Activated CD4-positive, alpha-beta T cell treated with anti-CD3 and anti-CD28 coated beads, Interleukin-2, Interleukin-4, amounts not matched to agents 100 ng/mL and 50 ng/mL, durations not matched to agents 16 hours and 8 hours (primary cell): ENCODE results near the gene HOXD4.

Experiments used
- DNase-seq: peaks from one replicate; pipeline ENCODE4 v3.0.0-alpha.2; 2020; ENCODE audit warnings: low spot score

Gene HOXD4

GRCh38 chr2:176139661-176140512 lies 11.5 kb upstream of the HOXD4 start:
- no peak for DNase-seq

- peak; percentile 58 for DNase-seq
These were observed 10.6 kb upstream of the HOXD4 start for GRCh38 chr2:176140513-176141317.

GRCh38 chr2:176142281-176142680 lies 9.1 kb upstream of the HOXD4 start:
- no peak for DNase-seq

GRCh38 chr2:176145085-176145969 lies 6.0 kb upstream of the HOXD4 start:
- no peak for DNase-seq

GRCh38 chr2:176146101-176146500 lies 5.2 kb upstream of the HOXD4 start:
- no peak for DNase-seq

GRCh38 chr2:176146645-176147044 lies 4.7 kb upstream of the HOXD4 start:
- no peak for DNase-seq

GRCh38 chr2:176147210-176147799 lies 4.0 kb upstream of the HOXD4 start:
- DNase-seq, result no peak

GRCh38 chr2:176147800-176148496 lies 3.4 kb upstream of the HOXD4 start:
- no peak for DNase-seq

GRCh38 chr2:176148751-176149421 lies 2.5 kb upstream of the HOXD4 start:
- DNase-seq, result no peak

- no peak for DNase-seq
These were observed 1.8 kb upstream of the HOXD4 start for GRCh38 chr2:176149481-176149938.

GRCh38 chr2:176149939-176150583 lies 1.3 kb upstream of the HOXD4 start:
- DNase-seq, result no peak

- no peak for DNase-seq
These were observed 537 bp upstream of the HOXD4 start for GRCh38 chr2:176150584-176151441.

- no peak for DNase-seq
These were observed 1.2 kb downstream of the HOXD4 start for GRCh38 chr2:176152350-176153181.

GRCh38 chr2:176154576-176155252 lies 3.4 kb downstream of the HOXD4 start:
- DNase-seq, result no peak

- DNase-seq, result no peak
These were observed 4.2 kb downstream of the HOXD4 start for GRCh38 chr2:176155356-176156044.

- no peak for DNase-seq
These were observed 5.0 kb downstream of the HOXD4 start for GRCh38 chr2:176156301-176156806.
